Thyroid gland (tissue), 4 donors: Measurements from ENCODE around the gene GATA5. TPM values are rescaled to one million over a fixed set of nuclear protein-coding genes. Genes with fewer than 3 reads are reported as not detected.

Experiments used
- DNase-seq, 2 donors: peaks; one replicate each; pipeline ENCODE4 v3.0.0-alpha.2; 2019
- H3K27ac ChIP-seq, 3 donors: fragments of 200-600 bp; sonication (generic); 1 replicate in 2 of 3; 2 replicates in 1 of 3; pipeline ENCODE4 v1.5.1; 2016 to 2019; ENCODE audit warnings: mild to moderate bottlenecking in 1 of 3, moderate library complexity in 1 of 3
- H3K27me3 ChIP-seq: fragments of 200-600 bp; sonication (generic); one replicate; pipeline ENCODE4 v1.5.1; 2019
- H3K36me3 ChIP-seq, 2 donors: fragments of 200-600 bp; sonication (generic); one replicate each; pipeline ENCODE4 v1.5.1; 2016 to 2019
- H3K4me1 ChIP-seq, 2 donors: fragments of 200-600 bp; sonication (generic); one replicate each; pipeline ENCODE4 v1.5.1; 2017 to 2019
- H3K4me3 ChIP-seq, 3 donors: fragments of 200-600 bp; sonication (generic); replicated peaks in 1 of 3; 1 replicate in 2 of 3; 2 replicates in 1 of 3; pipeline ENCODE4 v1.5.1; 2016; ENCODE audit warnings: mild to moderate bottlenecking in 1 of 3
- H3K9me3 ChIP-seq: fragments of 200-600 bp; sonication (generic); one replicate; pipeline ENCODE4 v1.5.1; 2017
- CTCF ChIP-seq, 6 experiments: fragments of 200-600 bp in 3 of 6; fragments of 450-650 bp in 3 of 6; sonication (generic) in 3 of 6; IDR thresholded peaks; one replicate each; pipeline ENCODE4 v1.5.1; 2016 to 2019; ENCODE audit warnings: antibody characterized with exemption in 6 of 6, mild to moderate bottlenecking in 2 of 6, inconsistent platforms in 1 of 6, moderate library complexity in 1 of 6
- POLR2A ChIP-seq, 2 donors: fragments of 450-650 bp; IDR thresholded peaks; one replicate each; pipeline ENCODE4 v1.6.1; 2017; ENCODE audit warnings: antibody characterized with exemption in 2 of 2, mild to moderate bottlenecking in 2 of 2, moderate library complexity in 1 of 2
- WGBS, 2 donors: methylation state at CpG; one replicate each; pipeline ENCODE4 v1.1.5; 2017; 5-methylcytosine and 5-hydroxymethylcytosine counted together
- intact Hi-C: fragments of 100-400 bp; cut with DNase I; formaldehyde crosslinking; loops from one replicate; pipeline ENCODE4 v1.15.1; 2023
- total RNA-seq, 4 donors: library from RNA; depleted of rRNA; stranded (reverse); fragments of >200 nt; gene quantifications; one replicate each; pipeline ENCODE4 v1.2.3, GENCODE V29; 2016

GATA5 gene
- total RNA-seq, 4 donors from 2014 or later, result 0.33 to 0.67 (median 0.54) TPM; not detected in 1

GRCh38 chr20:62485701-62486089 lies 9.9 kb upstream of the GATA5 start:
- Histone ChIP-seq H3K9me3 (no peaks in the 10 kb centered on the region), H3K4me3 (no peak overlapping the region), H3K27ac (no peak overlapping the region), H3K27me3 (peaks cover 12% of the 10 kb centered on the region), H3K36me3 (no peaks in the 10 kb centered on the region), H3K4me1 (peaks cover 0 to 12% of the 10 kb centered on the region in 2 donors)
- DNase-seq, result no peak
- intact Hi-C loops, result no loop called here
- WGBS, 2 donors, result 74 to 88% methylated on average over 9 to 13 of the region's 17 CpGs
- TF ChIP-seq CTCF (IDR thresholded peaks at IDR 0.05), result no peak
- no peak for TF ChIP-seq POLR2A (IDR thresholded peaks at IDR 0.05)

DNA sequence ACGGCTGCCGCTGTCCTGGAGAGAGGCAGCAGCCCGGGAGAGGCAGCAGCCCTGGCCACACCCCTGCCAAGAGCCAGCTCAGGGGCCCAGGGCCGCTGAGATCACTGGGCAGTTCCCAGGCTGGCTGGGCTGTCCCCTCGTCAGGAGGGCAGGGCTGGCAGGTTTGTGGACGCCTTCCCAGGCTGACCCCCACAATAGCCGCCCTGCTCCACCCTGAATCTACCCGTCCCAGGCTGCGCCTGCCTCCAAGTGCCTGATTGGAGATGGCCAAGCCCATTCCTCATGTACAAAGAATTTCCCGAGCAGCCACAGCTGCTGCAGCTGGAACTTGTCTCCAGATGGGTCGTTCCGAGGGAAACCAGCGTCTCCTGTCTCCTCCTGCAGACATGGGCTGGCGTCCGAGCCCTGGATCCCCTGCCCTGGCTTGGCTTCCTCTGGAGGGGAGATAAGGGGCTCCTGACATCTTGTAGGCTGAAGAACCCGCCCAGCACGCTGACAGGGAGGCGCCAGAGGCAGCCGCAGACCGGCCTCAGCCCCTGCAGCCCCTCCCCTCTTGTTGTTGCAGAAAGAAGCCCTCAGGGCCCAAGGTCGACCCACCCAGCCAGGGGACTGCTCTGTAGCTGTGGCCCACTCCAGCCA lies 9.4 kb upstream of the GATA5 start:
- H3K27ac ChIP-seq, result no peak overlapping the region
- 4 to 17% methylated on average over 5 to 9 of the region's 21 CpGs for WGBS, 2 donors
- peaks cover 0 to 12% of the 10 kb centered on the region in 2 donors for H3K4me1 ChIP-seq
- H3K4me3 ChIP-seq, result no peak overlapping the region
- intact Hi-C loops, result no loop called here
- no peaks in the 10 kb centered on the region for H3K36me3 ChIP-seq
- H3K27me3 ChIP-seq, result peaks cover 12% of the 10 kb centered on the region
- H3K9me3 ChIP-seq, result no peaks in the 10 kb centered on the region
- no peak for DNase-seq
- no peak for TF ChIP-seq POLR2A (IDR thresholded peaks at IDR 0.05)
- no peak for TF ChIP-seq CTCF (IDR thresholded peaks at IDR 0.05)

- H3K27ac ChIP-seq, result no peak overlapping the region
- H3K27me3 ChIP-seq, result peaks cover 12% of the 10 kb centered on the region
These were observed 8.7 kb upstream of the GATA5 start for GRCh38 chr20:62484478-62484877.

GRCh38 chr20:62483613-62484458 lies 8.0 kb upstream of the GATA5 start:
- no peak for DNase-seq
- Histone ChIP-seq H3K9me3 (no peaks in the 10 kb centered on the region), H3K4me1 (peaks cover 0 to 7% of the 10 kb centered on the region in 2 donors), H3K4me3 (no peak overlapping the region), H3K27ac (no peak overlapping the region), H3K36me3 (no peaks in the 10 kb centered on the region), H3K27me3 (peaks cover 12% of the 10 kb centered on the region)
- 89% methylated on average over 16 of the region's 25 CpGs for WGBS, 2 donors
- TF ChIP-seq POLR2A (IDR thresholded peaks at IDR 0.05) (no peak), CTCF (IDR thresholded peaks at IDR 0.05) (no peak)
- intact Hi-C loops, result no loop called here

More at GRCh38 chr20:62484478-62484877, 8.7 kb upstream of the GATA5 start:
- 85 to 88% methylated on average over 4 to 9 of the region's 9 CpGs for WGBS, 2 donors
- intact Hi-C loops, result no loop called here
- H3K4me1 ChIP-seq, result peaks cover 0 to 7% of the 10 kb centered on the region in 2 donors
- H3K4me3 ChIP-seq, result no peak overlapping the region
- TF ChIP-seq CTCF (IDR thresholded peaks at IDR 0.05) (no peak), POLR2A (IDR thresholded peaks at IDR 0.05) (no peak)
- no peaks in the 10 kb centered on the region for H3K36me3 ChIP-seq
- H3K9me3 ChIP-seq, result no peaks in the 10 kb centered on the region
- no peak for DNase-seq

DNA sequence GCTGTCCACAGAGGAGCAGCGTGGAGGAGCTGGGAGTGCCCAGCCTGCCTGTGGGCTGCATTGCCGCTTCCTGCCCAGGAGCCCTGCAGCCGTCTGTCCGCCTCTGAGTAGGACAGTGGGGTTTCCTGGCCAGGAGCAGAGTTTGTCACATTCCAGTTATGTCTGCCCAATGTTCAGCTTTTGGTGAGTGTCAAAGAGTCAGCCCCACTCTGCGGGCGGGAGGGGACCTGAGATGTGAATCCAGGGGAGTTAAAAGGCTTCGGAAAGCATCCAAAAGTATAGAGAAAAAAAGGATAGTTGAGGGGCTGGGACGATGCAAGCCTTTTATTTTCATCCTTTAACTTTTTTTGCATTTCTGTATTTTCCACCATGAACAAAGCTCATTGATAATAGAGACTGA lies 7.2 kb upstream of the GATA5 start:
- 47 to 70% methylated on average over 8 of the region's 8 CpGs for WGBS, 2 donors
- Histone ChIP-seq H3K27me3 (peaks cover 12% of the 10 kb centered on the region), H3K4me3 (no peak overlapping the region), H3K27ac (no peak overlapping the region), H3K9me3 (no peaks in the 10 kb centered on the region), H3K4me1 (peaks cover 0 to 7% of the 10 kb centered on the region in 2 donors), H3K36me3 (no peaks in the 10 kb centered on the region)
- no peak for DNase-seq
- intact Hi-C loops, result no loop called here
- no peak for TF ChIP-seq CTCF (IDR thresholded peaks at IDR 0.05)
- TF ChIP-seq POLR2A (IDR thresholded peaks at IDR 0.05), result no peak
